CD4-positive, alpha-beta T cell treated with Interferon gamma for 1 hour (primary cell): ENCODE data around the gene FAM110A.
A peak's percentile ranks its signal among the peaks of the same experiment; 100 is the strongest.
"Not testable (repeated sequence)": the region's sequence is repeated elsewhere in the genome, so short reads cannot be mapped to it uniquely, and the experiment has no call there.

Experiments
- DNase-seq: peaks from one replicate; pipeline ENCODE4 v3.0.0-alpha.2; 2020

Gene FAM110A

DNA sequence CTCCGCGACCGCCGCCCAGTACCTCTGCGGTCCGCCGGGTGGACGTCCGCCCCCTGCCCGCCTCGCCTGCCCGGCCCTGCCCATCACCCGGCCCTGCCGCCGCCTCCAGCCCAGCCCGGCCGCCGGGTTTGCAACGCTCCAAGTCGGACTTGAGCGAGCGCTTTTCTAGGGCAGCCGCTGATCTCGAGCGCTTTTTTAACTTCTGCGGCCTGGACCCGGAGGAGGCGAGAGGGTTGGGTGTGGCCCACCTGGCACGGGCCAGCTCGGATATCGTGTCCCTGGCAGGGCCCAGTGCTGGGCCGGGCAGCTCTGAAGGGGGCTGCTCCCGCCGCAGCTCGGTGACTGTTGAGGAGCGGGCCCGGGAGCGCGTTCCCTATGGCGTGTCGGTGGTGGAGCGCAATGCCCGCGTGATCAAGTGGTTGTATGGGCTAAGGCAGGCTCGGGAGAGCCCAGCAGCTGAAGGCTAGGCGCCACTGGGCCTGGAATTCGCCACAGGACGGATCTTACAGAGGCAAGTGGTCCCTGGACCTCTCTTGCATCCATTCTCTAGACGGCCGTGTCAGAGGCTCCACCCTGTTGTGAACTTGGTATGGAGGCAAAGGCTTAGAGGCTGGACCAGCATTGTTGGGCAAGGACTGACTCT, 11.8 kb downstream of the FAM110A start:
- no peak for DNase-seq

DNA sequence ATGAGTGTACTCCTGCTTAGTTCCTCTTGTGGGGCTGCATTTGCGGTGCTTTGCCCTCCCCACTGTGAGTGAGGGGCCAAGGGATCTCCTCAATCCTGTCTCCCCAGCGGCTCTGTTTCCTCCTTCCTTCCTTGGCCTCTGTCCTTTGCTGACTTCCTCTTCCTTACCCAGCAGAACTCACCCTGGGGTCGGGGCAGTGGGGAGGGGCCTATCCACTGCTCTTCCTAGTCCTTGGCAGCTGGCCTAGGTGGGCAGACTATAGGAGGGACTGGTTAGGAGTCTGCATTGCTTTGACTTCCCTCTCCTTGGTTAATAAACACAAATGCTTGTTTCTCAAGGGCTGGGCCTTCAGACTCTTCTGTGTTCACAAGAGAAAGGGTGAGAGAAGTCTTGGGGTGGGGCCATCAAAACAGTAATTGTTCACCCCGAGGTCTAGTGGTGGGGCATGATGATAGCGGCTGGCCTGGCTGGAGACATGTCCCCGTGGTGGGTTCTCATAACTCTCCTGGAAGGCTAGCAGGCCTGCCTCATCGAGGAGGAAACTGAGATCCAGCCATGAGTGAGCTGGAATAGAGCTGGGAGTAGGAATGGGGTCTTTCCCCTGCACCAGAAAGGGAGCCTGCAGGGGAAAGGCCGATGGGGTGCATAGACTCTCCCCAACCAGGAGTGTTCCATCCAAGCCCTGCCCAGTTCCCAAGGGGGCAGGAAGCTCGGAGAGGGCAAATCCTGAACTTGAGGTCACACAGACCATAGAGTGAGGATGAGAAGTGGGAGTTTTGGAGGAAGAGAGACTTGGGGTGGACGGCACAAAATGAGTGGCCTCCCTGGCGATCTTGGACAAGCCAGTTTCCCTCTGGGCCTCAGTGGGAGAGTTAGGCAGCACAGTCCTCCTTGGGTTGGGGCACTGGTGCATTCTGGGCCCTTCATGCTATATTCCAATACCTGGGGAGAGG, 12.7 kb downstream of the FAM110A start:
- DNase-seq, result no peak

GRCh38 chr20:846894-847278, 13.4 kb downstream of the FAM110A start:
- peak; percentile 51 for DNase-seq

DNA sequence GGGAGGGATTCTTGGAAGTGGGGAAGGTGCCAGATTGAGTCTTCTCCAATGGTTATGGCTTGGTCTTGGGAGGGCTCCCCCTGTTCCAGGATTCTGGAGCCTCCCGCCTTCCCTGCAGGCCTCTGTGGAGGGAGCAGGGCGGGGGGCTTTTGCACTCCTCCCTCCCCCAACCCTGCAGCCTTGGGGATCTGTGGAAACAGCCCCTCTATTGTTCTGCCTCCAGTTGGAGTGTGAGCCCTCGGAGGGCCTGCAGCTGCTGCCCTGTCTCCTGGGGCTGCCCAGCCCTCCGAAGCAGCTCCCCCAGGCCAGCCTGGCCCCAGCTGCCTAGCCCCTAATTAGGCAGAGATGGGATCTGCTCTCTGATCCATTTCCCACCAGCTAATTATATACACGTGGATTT, 14.7 kb downstream of the FAM110A start:
- DNase-seq, result no peak

GRCh38 chr20:848731-849130, 15.2 kb downstream of the FAM110A start:
- DNase-seq, result not testable (repeated sequence)

DNA sequence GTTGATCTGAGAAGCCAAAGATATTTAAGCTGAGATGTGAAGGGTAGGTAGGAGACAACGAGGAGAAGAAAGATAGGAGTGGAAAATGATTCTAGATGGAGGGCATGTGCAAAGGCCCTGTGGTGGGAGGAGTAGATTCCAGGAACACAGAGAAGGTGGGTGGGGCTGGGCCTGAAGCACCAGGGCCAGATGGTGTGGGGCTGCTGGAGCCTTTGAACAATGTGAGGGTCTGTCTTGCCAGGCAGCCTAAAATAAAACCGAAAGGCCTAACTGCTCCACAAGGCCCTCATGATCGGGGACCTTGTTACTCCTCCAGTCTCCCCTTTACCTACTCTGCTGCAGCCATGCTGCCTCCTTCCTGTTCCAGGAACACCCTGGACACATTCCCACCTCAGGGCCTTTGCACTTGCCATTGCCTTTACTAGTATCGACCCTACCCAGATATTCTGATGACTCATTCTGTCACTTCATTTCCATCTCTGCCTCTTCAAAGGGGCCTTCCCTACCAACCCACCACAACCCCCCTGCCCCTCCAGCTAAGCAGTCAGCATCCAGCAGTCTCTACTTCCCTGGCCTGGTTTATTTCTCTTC, 20.0 kb downstream of the FAM110A start:
- no peak for DNase-seq

GRCh38 chr20:854601-855000, 21.1 kb downstream of the FAM110A start:
- no peak for DNase-seq

- no peak for DNase-seq
These were observed 22.2 kb downstream of the FAM110A start for GRCh38 chr20:855466-856360.

GRCh38 chr20:856361-856775, 22.9 kb downstream of the FAM110A start:
- no peak for DNase-seq

DNA sequence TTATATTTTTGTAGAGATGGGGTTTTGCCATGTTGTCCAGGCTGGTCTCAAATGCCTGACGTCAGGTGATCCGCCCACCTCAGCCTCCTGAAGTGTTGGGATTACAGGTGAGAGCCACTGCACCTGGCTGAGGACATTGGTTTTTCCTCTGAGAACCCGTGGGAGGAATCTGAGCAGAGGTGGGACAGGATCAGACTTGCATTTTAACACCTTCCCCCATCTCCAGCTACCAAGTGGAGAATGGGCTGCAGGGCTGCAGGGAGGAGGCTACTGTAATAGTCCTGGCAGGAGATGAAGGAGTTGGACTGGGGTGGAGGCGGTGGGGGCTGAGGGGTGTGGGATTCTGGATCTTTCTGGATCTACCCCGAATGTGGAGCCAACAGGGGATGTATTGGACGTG, 24.5 kb downstream of the FAM110A start:
- DNase-seq, result no peak

- no peak for DNase-seq
These were observed 26.3 kb downstream of the FAM110A start for GRCh38 chr20:859751-860231.

GRCh38 chr20:860891-861290, 27.4 kb downstream of the FAM110A start:
- no peak for DNase-seq

GRCh38 chr20:865440-865839, 31.9 kb downstream of the FAM110A start:
- no peak for DNase-seq

GRCh38 chr20:868279-868678, 34.8 kb downstream of the FAM110A start:
- DNase-seq, result no peak

DNA sequence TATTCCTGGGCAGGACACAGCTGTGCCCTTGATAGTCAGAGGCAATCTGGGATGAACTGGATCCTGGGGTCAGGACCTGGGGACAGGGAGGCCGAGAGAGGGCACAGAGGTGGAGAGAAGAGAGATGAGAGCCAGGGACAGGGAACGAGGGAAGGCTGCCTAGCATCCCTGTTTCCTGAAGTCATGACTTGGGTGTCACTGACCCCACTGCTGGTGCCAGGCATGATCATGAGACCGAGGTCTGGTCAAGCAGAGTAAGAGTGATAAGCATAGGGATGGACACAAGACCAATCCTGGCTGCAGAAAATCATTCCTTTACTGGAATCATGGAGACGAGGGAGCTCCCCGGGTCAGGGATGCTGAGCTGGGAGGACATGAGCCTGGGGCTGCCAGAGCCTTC, 36.1 kb downstream of the FAM110A start:
- DNase-seq, result no peak

GRCh38 chr20:870758-871157, 37.2 kb downstream of the FAM110A start:
- DNase-seq, result no peak

DNA sequence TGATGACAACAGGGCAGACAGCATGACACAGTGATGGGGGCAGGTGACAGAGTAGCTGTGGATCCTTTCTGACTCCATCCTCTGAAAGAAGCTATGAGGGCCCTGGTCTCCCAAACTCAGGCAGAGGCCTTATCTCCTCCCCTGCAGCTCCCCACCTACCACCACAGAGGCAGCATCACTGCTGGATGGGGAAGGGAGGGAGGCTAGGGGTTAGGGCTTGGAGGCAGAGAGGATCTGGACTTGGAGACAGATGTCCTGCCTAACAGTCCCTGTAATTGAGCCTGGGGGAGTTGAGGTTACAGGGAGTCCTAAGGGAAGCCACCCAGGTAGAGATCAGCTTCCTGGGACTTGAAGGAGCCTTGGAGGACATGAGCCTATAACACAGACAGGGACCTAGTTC, 37.9 kb downstream of the FAM110A start:
- DNase-seq, result no peak

DNA sequence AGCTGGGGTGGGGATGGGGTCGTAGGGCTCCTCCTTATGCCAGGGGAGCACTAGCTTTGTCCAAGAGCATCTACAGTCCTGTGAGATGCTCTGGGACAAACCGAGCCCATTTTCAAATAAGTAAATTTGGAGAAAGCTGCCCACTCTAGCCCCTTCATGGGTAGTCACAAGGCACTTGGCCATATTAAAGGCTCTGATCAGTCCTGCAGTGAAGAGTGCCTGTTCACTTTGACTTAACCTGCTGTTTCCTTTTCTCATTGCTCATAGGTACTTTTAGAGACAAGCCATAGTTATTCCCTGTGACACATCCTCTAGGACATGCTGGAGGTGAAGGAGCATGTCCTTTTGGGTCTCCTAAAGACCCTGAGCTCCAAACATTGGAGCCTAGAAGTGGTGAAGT, 38.4 kb downstream of the FAM110A start:
- no peak for DNase-seq

DNA sequence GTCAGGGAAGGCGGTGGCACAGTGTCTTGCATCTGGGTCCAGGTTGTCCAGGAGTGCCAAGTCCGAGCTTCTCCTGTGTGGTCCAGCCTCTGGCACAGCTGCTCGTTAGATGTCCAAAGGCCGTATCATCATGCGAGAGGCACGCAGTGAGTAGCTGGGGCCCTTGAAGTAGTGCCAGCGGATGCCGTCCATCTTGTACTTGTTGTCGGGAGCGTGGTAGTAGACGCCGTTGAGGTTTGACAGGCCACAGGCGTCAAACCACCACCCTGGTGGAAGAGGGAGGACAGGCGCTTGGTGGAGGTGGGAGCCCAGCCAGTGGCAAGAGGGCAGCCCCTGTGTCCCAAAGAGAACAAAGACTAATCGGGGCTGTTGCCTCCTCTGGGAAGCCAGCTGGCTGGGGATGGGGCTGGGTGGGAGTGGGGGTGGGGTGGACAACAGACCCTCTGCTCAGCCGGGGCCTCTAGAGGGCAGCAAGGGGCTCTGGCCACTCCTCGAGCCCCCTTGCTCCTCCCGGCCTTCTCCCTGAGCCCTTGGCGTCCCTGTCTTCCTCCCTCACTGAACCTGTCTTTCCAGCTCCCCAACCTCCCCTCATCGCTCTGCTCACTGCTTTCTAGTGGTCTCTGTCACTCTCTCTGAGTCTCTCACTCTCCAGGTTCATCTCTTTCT, 39.5 kb downstream of the FAM110A start:
- DNase-seq, result no peak

- no peak for DNase-seq
These were observed 40.5 kb downstream of the FAM110A start for GRCh38 chr20:873875-874607.

- DNase-seq, result no peak
These were observed 41.6 kb downstream of the FAM110A start for GRCh38 chr20:875115-875514.
